Measurements from ENCODE around the gene STRN3.
"Not testable (repeated sequence)": the region's sequence is repeated elsewhere in the genome, so short reads cannot be mapped to it uniquely, and the experiment has no call there.

Gene STRN3

DNA sequence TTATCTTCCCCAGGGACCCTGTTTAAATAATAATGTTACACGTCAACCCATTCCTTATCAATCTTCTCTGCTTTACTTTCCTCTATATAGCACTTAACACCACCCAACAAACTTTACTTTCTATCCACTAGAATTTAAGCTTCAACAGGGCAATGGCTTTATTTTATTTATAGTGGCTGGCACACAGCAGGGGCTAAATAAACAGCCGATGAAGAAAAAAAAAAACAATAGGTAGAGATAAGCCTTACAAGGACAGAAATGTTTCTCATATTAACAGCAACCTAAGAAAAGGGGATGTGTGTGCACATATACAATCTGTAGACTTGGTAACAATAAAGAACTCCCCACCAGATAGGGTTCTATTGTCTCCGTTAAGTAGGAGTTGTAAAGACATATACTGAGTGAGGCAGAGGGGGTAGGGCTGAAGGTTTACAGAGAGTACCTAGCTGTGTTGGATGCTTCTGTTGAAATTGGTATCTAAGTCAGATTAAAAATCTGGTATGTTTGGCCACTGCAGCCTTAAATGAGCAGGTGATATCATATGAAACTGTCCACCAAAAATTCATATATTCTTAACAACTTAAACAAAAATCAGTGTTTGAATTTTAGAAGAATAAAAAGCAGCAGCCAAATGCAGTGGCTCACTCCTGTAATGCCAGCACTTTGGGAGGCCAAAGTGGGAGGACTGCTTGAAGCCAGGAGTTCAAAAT, 25.4 kb downstream of the STRN3 start:
- DNase-seq (ENCODE audit: low read depth, low spot score) = no peak

DNA sequence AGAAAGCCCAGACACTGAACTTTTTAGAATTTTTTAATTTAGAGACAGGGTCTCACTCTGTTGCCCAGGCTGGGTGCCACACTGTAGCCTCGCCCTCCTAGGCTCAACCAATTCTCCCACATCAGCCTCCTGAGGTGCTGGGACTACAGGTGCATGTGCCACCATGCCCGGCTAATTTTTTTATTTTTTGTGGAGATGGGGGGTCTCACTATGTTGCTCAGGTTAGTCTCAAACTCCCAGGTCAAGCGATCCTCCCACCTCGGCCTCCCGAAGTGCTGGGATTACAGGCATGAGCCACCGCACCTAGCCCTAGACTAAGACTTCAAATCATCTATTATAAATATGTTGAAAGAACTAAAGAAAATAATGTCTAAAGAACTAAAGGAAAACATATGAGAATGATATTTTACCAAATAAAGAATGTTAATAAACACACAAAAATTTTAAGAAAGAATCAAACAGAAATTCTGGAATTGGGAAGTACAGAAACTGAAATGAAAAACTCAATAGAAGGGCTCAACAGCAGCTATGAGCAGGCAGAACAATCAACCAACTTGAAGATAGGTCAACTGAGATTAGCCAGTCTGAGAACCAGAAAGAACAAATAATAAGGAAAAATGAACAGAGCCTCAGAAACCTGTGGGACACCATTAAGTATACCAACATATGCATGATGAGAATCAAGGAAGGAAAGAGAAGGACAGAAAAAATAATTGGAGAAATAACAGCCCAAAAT, 27.0 kb downstream of the STRN3 start:
- no peak for DNase-seq (ENCODE audit: low read depth, low spot score)

DNA sequence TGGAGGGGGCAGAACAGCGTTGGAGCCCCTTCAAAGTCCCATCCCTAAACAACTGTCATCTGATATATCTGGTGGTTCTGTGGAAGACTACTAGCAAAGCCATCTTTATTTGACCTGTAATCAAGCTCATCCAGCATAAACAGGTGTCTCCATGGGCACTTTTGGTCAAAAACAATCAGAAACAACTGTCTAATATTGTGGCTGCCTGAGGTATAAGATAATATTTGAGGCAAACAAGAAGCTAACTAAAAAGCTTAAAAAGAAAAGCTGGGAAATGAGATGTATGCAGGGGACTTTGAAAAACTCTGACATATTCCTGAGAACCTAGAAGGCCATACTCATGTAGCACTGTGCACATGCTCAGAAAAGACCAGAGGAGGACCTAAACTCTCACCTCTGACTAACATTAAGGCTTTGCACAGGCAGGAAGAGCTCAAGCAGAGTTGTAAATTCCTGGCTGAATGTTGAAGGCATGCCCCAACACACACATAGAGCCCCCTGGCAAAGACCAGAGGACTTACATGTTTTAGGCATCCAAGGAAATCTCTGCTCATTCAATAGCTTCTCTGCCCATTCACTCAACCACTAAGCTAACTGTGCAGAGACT, 28.0 kb downstream of the STRN3 start:
- no peak for DNase-seq (ENCODE audit: low read depth, low spot score)

DNA sequence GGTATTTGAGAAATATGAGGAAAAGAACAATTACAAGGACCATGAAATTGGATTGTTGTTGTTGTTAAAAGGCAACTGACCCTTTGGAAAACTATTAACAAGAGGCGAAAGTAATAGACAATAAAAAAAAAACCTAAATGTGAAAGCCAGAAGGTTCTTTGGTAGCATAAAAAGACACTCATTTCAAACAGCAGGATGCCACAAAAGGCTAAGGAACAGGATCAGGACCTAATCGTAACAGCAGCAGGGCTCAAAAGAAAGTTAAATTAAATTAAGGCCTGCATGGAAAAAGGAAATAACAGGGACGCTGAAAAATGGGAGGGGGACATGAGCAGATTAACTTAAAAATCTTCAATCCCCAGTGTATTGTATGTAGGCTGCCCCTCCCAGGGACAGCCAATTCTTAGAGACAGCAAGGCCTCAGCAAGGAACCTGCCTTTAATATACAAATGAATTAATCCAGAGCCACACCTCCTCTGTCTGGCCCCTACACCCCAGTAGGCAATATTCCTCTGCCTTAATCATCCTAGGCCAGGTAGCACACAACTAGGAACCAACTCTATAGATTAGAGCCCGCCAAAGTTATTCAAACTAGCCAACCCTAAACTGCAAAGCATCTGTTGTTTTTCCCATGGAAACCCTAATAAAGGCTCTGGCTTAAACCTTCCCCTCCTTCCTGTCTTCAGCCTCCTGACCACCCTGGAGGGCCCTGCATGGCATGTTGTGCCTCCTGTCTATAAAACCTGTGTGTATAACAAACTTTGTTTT, 29.1 kb downstream of the STRN3 start:
- DNase-seq (ENCODE audit: low read depth, low spot score) = no peak

DNA sequence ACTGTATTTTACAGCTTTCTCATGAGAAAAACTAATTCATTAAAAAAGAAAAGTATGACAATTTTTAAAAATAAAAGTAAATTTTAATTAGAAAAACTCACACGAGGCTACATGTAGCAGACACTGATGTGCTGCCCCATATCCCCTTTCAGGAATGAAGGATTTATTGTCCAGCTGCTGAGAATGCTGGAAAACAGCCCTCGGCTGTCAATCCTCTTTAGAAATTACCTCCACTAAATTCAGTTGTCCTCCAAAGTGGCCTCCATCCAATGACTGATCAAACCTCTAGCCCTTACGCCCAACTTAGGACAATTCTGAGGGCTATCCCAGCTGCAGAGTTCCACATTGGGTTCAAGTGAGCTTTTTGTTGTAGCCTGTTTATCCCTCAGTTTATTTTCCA, 30.5 kb downstream of the STRN3 start:
- no peak for DNase-seq (ENCODE audit: low read depth, low spot score)

DNA sequence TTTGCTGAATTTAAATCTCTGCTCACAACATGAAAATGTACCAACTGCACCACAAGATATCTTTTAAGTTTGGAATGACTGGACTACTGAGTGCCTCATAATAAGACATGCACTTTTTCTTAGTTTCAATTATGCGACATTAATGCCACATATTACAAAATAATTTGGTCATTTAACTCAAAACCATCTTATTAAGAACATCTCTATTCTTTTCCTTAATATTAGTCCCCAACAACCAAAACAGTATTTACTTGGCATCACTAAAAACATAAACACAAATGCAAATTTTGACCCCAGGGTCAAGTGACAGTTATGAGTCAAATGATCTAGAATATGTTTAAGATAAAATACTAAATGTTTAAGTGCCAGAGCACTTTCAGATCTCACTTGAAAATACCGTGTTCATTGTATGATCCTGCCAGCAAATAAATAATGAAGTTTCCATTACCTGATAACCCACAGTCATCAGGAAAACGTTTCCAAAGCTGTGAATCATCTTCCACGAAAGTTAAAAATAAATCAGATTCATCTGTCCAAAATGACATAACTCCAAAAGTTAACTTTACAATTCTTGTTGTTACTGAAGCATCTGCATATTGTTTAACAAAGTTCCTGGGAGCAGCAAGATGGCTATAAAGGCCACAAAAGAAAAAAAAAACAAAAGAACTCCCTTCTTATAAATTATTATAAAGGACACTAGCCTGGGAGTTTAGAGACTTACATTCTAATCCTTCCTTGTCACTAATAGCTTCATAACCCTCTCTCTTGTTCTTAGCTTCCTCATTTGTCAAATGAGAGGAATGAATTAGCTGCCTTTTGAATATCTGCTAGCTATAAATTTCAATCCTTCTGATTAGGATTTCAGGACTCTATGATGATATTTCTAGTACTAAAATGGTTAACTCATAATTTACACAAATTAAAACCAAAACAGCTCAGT, 31.2 kb downstream of the STRN3 start:
- no peak for DNase-seq (ENCODE audit: low read depth, low spot score)

DNA sequence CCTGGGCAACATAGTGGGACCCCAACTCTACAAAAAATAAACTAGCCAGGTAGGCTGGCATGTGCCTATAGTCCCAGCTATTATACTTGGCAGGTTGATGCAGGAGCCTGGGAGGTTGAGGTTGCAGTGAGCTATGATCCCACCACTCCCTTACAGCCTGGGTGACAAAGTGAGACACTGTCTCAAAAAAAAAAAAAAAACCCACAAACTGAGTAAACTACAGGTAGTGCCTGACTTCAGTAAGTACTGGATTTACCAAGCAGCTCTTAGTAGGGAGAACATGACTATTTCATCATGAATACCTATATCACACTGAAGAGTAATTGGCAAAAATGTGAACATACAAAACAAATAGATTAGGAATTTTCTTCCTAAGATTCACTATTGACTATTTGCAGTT, 33.1 kb downstream of the STRN3 start:
- no peak for DNase-seq (ENCODE audit: low read depth, low spot score)

DNA sequence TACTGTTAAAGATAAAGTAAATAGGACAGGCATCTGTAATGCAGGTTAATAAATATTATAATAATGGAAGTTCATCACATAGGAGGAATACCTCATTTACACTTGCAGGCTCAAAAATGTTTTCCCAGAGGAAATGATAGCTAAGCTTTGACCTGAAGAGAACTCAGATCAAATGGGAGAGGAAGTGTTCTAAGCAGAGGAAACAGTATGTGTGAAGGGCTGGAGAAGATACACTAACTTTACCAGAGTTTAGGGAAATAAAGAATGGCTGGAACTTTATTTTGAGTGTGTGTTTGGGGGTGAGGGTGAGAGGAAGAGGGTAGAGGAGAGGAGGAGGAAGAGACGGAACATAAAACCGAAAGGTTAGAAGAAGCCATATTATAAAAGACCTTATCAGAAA, 34.8 kb downstream of the STRN3 start:
- DNase-seq (ENCODE audit: low read depth, low spot score) = no peak

DNA sequence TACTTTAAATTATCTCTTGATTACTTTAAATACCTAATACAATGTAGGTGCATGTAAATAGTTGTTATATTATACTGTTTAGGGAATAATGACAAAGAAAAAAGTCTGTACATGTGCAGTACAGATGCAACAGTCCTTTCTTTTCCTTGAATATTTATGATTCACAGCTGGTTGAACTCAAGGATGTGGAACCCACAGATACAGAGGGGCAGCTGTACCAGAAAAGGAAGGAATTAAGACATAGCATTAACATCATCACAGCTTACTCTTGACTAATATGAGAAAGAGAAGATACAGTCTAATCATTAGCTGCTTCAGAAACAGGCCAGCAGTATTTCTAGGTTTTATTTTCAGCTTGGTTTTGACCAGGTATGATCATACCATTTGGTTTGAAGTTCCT, 35.4 kb downstream of the STRN3 start:
- DNase-seq (ENCODE audit: low read depth, low spot score) = no peak

DNA sequence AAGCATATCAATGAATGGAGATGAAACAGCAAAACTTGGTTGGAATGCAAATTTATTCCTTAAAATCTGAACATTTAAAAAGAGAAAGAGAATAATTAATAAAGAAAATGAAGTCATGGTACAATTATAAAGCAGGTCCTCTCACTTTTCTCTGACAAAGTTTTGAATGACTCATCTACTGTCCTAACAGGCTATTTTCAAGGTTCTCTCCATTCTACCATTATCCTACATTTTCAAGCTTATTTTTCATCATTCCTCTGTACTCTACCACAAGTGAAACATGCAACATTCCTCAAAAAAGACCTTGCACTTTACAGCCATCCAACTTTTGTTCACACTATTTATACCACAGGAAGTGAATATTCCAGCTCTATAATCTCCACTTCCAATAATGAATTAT, 37.7 kb downstream of the STRN3 start:
- DNase-seq (ENCODE audit: low read depth, low spot score) = no peak

DNA sequence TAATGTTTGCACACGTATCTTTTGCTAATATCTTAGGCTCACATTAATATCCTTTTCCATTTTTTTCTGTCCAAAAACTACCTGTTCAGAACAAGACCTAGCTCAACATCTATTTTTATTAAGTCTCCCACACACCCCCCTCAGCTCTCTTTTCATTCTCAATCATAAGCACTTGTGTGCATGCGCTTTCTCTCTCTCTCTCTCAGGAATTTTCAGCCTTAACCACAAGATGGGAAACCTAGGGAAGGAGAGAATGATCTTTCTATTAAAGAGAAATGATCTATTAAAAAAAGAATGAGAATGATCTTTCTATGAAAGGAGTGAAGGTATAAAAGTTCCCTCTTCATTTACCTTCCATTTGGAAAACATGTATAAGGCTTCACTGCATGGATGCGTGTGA, 40.4 kb downstream of the STRN3 start:
- no peak for DNase-seq (ENCODE audit: low read depth, low spot score)

DNA sequence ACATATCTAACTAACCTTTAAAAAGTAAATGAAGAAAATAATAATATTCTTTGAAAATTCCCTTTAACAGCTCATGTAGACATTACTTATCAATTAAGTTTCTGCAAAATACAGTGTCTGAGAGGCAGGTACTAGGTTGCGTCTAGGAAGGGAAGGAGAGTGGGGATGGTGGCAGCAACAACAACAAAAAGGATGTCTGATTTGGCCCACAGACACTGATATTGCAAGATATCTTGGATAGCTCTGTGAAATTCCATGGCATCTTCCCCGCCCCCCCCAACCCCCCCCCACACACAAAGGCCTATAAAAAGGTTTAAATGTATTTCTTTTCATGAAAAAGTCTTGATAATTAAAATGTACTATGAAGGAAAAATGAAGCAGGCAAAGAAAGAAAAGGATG, 42.3 kb downstream of the STRN3 start:
- no peak for DNase-seq (ENCODE audit: low read depth, low spot score)

DNA sequence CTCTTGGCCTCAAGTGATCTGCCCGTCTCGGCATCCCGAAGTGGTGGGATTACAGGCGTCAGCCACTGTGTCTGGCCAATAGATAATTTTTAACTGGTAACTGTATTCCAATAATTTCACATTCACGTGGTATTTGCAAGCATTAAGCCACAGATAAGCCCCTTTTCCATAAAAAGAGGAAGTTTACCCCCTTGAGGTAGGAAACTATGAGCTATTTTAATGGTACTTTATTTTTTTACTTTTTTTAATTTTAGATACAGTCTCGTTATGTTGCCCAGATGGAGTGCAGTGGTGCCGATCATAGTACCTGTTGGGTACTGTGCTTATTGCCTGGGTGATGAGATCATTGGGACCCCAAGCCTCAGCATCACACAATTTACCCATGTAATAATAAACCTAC, 43.6 kb downstream of the STRN3 start:
- no peak for DNase-seq (ENCODE audit: low read depth, low spot score)

DNA sequence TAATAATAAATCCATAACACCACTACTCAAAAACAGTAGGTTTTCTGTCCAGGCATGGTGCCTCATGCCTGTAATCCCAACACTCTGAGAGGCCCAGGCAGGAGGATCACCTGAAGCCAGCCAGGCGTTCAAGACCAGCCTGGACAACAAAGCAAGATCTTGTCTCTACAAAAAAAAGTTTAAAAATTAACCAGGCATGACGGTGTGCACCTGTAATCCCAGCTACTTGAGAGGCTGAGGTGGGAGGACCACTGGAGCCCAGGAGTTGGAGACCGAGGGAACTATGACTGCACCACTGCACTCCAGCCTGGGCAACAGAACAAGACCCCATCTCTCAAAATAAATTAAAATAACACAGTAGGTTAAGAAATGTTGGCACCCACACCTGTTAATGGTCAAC, 45.2 kb downstream of the STRN3 start:
- no peak for DNase-seq (ENCODE audit: low read depth, low spot score)

DNA sequence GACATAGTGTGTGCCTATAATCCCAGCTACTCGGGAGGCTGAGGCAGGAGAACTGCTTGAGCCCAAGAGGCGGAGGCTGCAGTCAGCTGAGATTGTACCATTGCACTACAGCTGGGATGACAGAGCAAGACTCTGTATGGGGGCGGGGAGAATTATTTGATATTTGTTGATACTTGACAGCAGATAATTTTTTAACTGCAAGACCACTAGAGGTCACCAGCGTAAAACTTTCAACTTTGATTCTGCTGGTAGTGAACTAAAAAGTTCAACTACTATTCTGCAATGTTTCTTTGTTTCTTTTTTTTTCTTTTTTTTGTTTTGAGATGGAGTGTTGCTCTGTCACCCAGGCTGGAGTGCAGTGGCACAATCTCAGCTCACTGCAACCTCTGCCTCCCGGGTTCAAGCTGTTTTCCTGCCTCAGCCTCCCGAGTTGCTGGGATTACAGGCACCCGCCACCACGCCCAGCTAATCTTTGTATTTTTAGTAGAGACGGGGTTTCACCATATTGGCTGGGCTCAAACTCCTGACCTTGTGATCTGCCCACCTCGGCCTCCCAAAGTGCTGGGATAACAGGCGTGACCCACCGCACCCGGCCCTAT, 46.0 kb downstream of the STRN3 start:
- DNase-seq (ENCODE audit: low read depth, low spot score) = not testable (repeated sequence)

DNA sequence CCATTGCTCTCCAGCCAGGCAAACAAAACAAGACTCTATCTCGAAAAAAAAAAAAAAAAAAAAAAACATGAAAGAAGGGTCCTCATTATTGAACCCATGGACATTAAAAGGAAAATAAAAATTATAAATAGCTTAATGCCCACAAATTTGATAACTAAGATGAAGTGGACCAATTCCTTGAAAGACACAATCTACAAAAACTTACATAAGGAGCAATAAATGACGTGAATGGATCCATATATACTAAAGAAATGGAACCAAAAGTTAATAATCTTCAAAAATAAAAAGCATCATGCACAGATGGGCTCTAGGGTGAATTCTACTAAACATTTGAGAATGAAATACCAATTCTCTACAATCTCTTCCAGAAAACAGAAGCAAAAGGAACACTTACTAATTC, 48.4 kb downstream of the STRN3 start:
- no peak for DNase-seq (ENCODE audit: low read depth, low spot score)

DNA sequence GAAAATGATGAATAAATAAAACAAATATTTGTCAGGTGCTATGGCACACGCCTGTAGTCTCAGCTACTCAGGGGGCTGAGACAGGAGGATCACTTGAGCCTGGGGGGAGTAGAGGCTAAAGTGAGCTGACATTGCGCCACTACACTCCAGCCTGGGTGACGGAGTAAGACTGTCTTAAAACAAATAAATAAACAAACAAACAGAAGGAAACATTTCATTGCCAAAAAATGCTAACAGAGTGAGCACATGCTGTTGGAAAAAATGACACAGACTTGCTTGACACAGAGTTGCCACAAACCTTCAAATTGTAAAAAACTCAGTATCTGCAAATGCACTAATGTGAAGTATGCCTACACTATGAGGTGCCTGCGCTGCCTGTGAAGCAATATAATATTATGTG, 51.6 kb downstream of the STRN3 start:
- no peak for DNase-seq (ENCODE audit: low read depth, low spot score)

DNA sequence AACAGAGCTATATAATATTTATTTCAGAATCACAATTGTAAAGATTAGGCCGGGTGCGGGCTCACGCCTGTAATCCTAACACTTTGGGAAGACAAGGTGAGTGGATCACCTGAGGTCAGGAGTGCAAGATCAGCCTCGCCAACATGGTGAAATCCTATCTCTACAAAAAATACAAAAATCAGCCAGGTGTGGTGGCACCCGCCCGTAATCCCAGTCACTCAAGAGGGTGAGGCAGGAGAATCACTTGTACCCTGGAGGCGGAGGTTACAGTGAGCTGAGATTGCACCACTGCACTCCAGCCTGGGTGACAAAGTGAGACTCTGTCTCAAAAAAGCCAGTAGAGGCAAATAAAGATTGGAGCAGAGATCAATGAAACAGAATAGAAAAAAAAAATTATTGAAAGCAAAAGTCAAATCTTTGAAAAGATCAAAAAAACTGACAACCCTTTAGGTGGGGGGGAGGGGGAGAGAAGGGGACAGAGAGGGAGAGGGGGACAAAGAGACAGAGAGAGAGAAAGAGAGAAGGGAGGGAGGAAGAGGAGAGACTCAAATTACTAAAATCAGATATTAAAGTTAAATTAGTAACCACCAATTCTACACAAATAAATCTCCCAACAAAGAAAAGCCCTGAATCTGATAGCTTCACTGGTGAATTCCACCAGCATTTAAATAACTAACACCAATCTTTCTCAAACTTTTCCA, 53.1 kb downstream of the STRN3 start:
- no peak for DNase-seq (ENCODE audit: low read depth, low spot score)

DNA sequence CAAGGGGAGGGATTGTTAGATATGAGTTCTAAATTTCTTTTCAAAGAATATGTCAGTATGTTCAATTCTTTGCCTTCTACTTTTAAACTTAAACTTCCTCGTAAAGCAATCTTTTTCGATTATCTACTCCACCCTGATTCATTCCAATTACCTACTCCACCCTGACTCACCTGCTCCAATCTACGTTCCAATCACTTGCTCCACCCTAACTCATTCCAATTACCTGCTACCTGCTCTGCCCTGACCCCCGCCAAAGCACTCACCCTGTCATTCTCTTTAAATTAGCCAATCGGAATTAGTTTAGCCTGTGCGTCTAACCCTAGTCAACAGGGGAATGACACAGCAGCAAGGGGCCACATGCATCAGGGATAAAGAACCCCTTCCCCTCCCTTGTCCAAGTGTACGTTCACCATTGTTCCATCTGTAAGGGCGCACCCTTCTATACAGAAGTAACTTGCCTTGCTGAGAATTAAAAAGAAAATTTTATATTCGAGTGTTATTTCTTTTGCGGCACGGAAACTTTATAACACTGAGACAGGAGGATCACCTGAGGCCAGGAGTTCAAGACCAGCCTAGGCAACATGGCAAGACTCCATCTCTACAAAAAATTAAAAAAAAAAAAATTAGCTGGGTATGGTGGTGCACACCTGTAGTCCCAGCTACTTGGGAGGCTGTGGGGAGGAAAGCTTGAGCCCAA, 54.0 kb downstream of the STRN3 start:
- DNase-seq (ENCODE audit: low read depth, low spot score) = not testable (repeated sequence)

DNA sequence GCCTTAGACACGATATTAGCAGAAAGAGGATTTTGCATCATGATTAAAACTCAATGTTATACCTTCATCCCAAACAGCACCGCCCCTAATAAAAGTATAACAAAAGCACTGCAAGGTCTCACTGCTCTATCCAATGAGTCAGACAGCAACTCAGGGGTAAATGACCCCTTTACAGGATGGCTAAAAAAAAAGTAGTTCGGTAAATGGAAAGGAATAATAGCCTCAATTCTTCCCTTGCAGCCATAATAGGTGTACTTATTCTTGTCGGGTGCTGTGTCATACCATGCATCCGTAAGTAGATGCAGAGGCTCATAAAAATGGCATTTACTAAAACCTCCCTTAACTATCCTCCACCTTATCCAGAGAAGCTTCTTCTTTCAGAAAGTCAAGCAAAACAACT, 54.6 kb downstream of the STRN3 start:
- no peak for DNase-seq (ENCODE audit: low read depth, low spot score)

Data from activated CD4-positive, CD25-positive, alpha-beta regulatory T cell treated with anti-CD3 and anti-CD28 coated beads, Interleukin-2, amount 50 U/mL, for 16 hours (primary cell).